GM21786 (cell line): ENCODE results near the gene SPG11.
"Not testable (repeated sequence)": the region's sequence is repeated elsewhere in the genome, so short reads cannot be mapped to it uniquely, and the experiment has no call there.

Source experiments
- ATAC-seq: cut with Tn5 transposase; IDR thresholded peaks from one replicate; pipeline ENCODE4 v1.9.1; 2021; ENCODE audit not compliant: unreplicated experiment

Gene SPG11

DNA sequence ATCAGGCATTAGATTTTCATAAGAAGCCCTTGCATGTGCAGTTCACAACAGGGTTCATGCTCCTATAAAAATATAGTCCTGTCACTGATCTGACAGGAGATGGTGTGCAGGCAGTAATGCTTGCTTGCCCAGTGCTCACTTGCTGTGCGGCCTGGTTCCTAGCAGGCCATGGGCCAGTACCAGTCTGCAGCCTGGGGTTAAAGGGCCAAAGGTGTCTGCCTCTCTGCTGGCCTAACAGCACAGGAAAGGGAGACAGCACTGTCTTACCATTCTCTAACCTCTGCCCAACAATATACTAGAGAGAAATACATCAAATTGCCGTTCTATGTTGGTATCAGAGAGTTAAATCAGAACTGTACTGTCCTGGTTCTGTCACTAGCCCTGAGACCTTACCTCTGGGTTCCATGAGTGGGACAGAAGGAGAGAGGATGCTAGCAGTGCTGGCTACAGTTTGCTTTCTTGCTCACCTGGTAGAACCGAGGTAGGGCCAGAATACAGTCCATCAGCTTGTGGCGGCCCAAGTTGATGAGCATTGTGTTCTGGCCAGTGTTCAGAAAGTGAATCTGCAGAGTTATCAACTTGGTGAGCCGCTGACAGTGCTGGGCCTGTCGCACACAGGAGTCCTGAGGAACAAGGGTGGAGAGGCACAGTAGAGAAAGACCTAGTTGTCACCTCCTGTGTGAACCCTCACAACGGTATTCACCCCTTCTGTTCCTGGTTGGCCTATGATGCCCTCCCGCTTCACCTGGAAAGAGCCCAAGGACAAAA is 97.9 kb downstream of the SPG11 start:
- ATAC-seq = no peak

DNA sequence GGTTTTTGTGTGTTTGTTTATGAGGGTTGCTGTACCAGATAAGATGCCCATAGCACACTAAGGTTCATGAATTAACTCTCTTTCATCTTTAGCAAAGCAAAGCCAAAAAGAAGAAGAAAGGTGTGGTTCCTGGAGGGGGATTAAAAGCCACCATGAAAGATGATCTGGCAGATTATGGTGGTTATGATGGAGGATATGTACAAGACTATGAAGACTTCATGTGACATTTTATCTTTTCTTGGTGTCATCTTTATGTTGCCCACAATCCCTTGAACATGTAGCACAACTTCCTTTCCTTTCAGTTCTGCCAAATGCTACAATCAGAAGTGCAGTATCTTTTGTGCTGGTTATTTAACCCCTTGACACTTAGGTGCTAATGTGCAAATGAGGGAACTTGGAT is 102.5 kb downstream of the SPG11 start:
- ATAC-seq = not testable (repeated sequence)

- ATAC-seq = no peak
These were observed 108.3 kb downstream of the SPG11 start for GRCh38 chr15:44554934-44555723.

GRCh38 chr15:44550734-44551133 is 112.7 kb downstream of the SPG11 start:
- no peak for ATAC-seq

- no peak for ATAC-seq
These were observed 113.2 kb downstream of the SPG11 start for GRCh38 chr15:44550256-44550655.

DNA sequence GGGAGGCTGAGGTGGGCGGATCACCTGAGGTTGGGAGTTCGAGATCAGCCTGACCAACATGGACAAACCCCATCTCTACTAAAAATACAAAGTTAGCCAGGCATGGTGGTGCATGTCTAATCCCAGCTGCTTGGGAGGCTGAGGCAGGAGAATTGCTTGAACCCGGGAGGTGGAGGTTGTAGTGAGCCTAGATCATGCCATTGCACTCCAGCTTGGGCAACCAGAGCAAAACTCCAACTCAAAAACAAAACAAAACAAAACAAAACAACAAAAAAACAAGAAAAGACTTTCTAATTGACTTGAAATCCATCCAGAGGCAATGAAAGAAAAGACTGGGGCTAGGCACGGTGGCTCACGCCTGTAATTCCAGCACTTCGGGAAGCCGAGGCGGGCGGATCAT is 114.3 kb downstream of the SPG11 start:
- ATAC-seq = not testable (repeated sequence)

- peak; percentile 81 for ATAC-seq
These were observed 117.3 kb downstream of the SPG11 start for GRCh38 chr15:44545913-44546802.

DNA sequence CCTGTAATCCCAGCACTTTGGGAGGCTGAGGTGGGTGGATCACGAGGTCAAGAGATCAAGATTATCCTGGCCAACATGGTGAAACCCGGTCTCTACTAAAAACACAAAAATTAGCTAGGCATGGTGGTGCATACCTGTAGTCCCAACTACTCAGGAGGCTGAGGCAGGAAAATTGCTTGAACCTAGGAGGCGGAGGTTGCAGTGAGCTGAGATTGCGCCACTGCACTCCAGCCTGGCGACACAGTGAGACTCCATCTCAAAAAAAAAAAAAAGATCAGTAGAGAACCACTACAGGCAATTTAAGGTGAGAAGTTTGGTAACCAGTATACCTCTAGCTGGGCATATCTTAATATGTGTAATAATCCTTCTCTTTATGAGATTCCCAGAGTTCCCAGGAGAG is 118.7 kb downstream of the SPG11 start:
- not testable (repeated sequence) for ATAC-seq

- ATAC-seq = no peak
These were observed 120.9 kb downstream of the SPG11 start for GRCh38 chr15:44542596-44542995.

- ATAC-seq = no peak
These were observed 122.0 kb downstream of the SPG11 start for GRCh38 chr15:44541282-44541958.

DNA sequence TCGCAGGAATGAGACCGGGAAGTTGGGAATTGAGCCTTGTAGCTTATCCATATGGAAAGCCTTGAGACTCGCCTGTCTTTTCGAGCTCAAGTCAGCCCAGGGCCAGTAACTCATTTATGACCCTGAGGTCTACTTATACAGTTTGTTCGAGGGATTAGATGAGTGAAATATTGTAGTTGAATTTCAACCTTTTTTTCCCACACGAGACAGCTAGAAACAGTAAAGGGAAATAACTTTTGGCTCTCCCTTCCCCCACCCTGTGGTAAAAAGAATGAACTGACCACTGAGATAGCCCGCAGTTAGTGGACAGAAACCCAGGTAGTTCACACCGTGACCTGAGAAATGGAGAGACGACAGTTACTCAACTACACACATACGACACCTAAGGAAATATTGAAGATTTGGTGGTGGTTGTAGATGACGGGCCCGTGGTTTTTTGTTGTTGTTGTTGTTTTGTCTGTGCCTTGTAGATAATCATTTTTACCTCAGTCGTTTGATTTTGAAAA is 125.7 kb downstream of the SPG11 start:
- ATAC-seq = no peak

GRCh38 chr15:44536962-44537734 is 126.3 kb downstream of the SPG11 start, which contains the start of gene EIF3J:
TSS of gene EIF3J (plus strand) at chr15:44537147. CDS start at chr15:44537195, 48 bp downstream.
- ATAC-seq = peak; percentile 83

GRCh38 chr15:44536302-44536961 is 127.0 kb downstream of the SPG11 start:
- ATAC-seq = peak; percentile 78

GRCh38 chr15:44535523-44536301 is 127.8 kb downstream of the SPG11 start:
- ATAC-seq = no peak

GRCh38 chr15:44535092-44535491 is 128.4 kb downstream of the SPG11 start:
- no peak for ATAC-seq

DNA sequence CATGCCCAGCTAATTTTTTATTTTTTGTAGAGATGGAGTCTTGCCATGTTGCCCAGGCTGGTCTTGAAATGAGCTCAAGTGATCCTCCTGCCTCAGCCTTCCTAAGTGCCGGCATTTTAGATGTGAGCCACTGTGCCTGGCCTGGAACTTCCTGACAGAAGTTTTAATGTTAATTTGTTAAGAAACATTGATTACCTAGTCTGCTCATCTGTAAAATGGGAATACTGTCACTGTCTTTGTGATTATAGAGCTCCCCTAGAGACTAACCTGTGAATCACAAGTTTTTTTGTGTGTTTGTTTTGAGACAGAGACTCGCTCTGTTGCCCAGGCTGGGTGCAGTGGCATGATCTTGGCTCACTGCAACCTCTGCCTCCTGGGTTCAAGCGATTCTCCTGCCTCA is 130.8 kb downstream of the SPG11 start:
- no peak for ATAC-seq

DNA sequence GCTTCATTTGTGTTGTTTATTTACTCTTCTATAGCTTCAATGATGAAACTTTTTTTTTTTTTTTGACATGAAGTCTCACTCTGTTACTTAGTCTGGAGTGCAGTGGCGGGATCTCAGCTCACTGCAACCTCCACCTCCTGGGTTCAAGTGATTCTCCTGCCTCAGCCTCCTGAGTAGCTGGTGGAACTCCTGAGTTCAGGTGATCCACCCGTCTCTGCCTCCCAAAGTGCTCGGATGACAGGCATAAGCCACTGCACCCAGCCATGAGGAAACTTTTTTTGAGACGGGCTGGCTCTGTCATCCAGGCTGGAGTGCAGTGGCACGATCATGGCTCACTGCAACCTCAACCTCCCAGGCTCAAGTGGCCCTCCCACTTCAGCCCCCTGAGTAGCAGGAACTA is 131.2 kb downstream of the SPG11 start:
- not testable (repeated sequence) for ATAC-seq

DNA sequence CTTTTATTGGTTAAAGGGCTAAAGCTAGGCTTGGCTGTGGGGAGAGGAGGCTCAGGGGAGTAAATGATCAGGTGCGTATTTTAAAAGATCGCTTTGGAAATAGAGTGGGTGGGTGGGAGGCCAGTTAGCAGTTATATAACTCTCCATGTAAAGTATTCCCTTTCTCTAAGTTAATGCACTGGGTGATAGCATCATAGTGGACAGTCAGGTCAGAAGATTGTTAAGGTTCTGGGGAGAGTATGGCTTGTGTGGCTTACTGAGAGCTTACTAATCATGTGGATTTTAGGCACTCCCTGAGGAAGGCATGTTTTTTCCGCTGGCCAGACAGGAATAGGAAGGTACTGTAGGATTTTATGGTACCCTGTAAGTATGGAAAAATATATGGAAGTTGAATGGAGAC is 132.8 kb downstream of the SPG11 start:
- no peak for ATAC-seq
